Stimulated activated naive CD8-positive, alpha-beta T cell treated with anti-CD3 and anti-CD28 coated beads, Interleukin-15, Interleukin-2, amounts not matched to agents 100 ng/mL and 50 ng/mL, for 24 hours (primary cell): ENCODE measurements around the gene FNBP1.
"Not testable (repeated sequence)": the region's sequence is repeated elsewhere in the genome, so short reads cannot be mapped to it uniquely, and the experiment has no call there.

Source experiments
- H3K27ac Mint-ChIP-seq: one replicate; pipeline ENCODE4 v1.8.0; 2021; ENCODE audit warnings: mild to moderate bottlenecking, mixed read lengths
- H3K27me3 Mint-ChIP-seq: one replicate; pipeline ENCODE4 v1.8.0; 2021; ENCODE audit warnings: mixed read lengths
- H3K36me3 Mint-ChIP-seq: one replicate; pipeline ENCODE4 v1.8.0; 2021; ENCODE audit warnings: low read depth, mixed read lengths
- H3K4me1 Mint-ChIP-seq: one replicate; pipeline ENCODE4 v1.8.0; 2021; ENCODE audit warnings: low read depth, mixed read lengths
- H3K4me3 Mint-ChIP-seq: one replicate; pipeline ENCODE4 v1.8.0; 2021; ENCODE audit warnings: mild to moderate bottlenecking, mixed read lengths
- H3K9me3 Mint-ChIP-seq: one replicate; pipeline ENCODE4 v1.8.0; 2021; ENCODE audit warnings: mixed read lengths

The FNBP1 gene

GRCh38 chr9:129900263-129901027 is 142.5 kb downstream of the FNBP1 start:
- H3K27ac Mint-ChIP-seq: peak overlapping the region; percentile 90
- H3K4me1 Mint-ChIP-seq: peaks cover 67% of the 10 kb centered on the region
- H3K9me3 Mint-ChIP-seq: no peaks in the 10 kb centered on the region
- H3K27me3 Mint-ChIP-seq: no peaks in the 10 kb centered on the region
- no peak overlapping the region for H3K4me3 Mint-ChIP-seq
- peaks cover 92% of the 10 kb centered on the region for H3K36me3 Mint-ChIP-seq

DNA sequence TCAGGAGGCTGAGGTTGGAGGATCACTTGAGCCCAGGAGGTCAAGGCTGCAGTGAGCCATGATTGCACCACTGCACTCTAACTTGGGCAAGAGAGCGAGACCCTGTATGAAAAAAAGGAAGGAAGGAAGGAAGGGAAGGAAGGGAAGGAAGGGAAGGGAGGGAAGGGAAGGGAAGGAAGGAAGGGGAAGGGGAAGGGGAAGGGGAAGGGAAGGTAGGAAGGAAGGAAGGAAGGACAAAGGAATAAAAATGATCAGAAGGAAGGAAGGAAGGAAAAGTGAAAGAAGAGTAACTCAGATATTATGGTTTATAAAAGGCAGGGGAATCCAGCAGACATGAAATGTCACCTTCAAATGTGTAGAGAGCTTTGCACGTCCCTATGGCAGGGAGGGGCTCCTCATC is 143.4 kb downstream of the FNBP1 start:
- Mint-ChIP-seq H3K36me3 (peaks cover 92% of the 10 kb centered on the region), H3K27me3 (no peaks in the 10 kb centered on the region), H3K27ac (peak overlapping the region; percentile 90), H3K4me1 (peaks cover 76% of the 10 kb centered on the region), H3K4me3 (no peak overlapping the region), H3K9me3 (no peaks in the 10 kb centered on the region)

GRCh38 chr9:129898185-129898584 is 144.8 kb downstream of the FNBP1 start:
- Mint-ChIP-seq H3K9me3 (no peaks in the 10 kb centered on the region), H3K27me3 (no peaks in the 10 kb centered on the region), H3K27ac (peak overlapping the region; percentile 60), H3K36me3 (peaks cover 92% of the 10 kb centered on the region), H3K4me3 (no peak overlapping the region), H3K4me1 (peaks cover 90% of the 10 kb centered on the region)

DNA sequence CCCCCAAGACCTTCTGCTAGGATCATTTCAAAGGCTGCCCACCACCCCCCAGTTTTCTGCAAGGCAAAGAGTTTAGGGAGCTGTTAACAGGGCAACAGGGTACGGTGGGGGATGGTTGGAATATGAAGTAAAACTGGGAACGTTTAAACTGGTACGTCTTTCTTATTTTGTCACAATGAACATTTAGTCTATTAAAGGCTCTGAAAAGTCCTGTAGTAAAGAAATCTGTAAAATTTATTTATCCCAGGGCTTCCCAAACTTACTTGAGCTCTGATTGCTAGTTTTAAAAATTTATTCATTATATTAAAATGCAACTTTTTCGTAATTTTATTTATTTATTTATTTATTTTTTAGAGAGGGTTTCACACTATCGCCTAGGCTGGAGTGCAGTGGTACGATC is 145.7 kb downstream of the FNBP1 start:
- peaks cover 93% of the 10 kb centered on the region for H3K4me1 Mint-ChIP-seq
- H3K9me3 Mint-ChIP-seq: no peaks in the 10 kb centered on the region
- H3K27me3 Mint-ChIP-seq: no peaks in the 10 kb centered on the region
- peaks cover 91% of the 10 kb centered on the region for H3K36me3 Mint-ChIP-seq
- H3K4me3 Mint-ChIP-seq: no peak overlapping the region
- peak overlapping the region; percentile 100 for H3K27ac Mint-ChIP-seq

DNA sequence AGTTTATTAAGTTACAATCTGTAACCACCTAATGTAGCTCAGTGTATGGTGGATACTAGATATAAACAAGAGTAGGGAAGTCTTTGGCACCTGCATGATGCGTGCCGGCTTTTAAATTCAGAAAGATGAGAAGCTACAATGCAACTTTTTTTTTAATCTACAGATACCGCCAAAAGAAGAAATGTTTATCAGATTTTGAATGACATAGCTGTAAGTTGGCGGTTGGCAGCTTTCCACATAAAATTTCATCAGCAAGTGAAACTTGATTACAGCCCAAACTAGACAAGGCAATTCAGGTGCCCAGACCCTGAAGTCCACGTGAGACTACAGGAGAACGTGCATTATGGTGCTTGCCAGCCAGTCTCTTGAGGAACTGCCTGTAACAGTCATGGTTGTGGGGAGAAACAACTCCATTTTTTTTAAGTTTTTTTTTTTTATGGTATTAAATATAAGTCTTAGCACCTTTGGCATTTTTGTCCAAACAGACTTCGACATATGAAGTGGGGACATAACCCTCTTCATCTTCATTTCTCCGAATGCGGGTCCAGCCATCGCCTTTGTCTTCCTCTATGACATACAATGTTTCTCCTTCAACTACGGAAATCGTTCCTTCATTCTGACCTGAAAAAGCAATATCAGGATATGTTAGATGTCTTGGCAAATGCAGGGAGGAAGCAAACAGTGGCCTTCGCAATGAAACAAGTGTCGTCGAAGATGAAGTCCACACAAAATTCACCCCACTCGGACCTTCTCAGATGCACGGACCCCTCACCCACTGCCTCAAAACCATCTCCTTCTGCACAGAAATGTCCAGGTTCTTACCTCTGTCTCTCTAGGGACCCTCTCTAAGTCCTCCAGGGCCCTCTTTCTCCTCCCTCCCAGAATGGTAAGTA is 147.4 kb downstream of the FNBP1 start:
- H3K27ac Mint-ChIP-seq: peak overlapping the region; percentile 100
- peaks cover 94% of the 10 kb centered on the region for H3K4me1 Mint-ChIP-seq
- peaks cover 90% of the 10 kb centered on the region for H3K36me3 Mint-ChIP-seq
- peak overlapping the region; percentile 47 for H3K4me3 Mint-ChIP-seq
- H3K9me3 Mint-ChIP-seq: no peaks in the 10 kb centered on the region
- no peaks in the 10 kb centered on the region for H3K27me3 Mint-ChIP-seq

GRCh38 chr9:129894120-129894823 is 148.7 kb downstream of the FNBP1 start:
- H3K36me3 Mint-ChIP-seq: peaks cover 86% of the 10 kb centered on the region
- peak overlapping the region; percentile 100 for H3K27ac Mint-ChIP-seq
- no peaks in the 10 kb centered on the region for H3K27me3 Mint-ChIP-seq
- peaks cover 94% of the 10 kb centered on the region for H3K4me1 Mint-ChIP-seq
- H3K4me3 Mint-ChIP-seq: peak overlapping the region; percentile 47
- no peaks in the 10 kb centered on the region for H3K9me3 Mint-ChIP-seq

GRCh38 chr9:129891569-129891968 is 151.4 kb downstream of the FNBP1 start:
- Mint-ChIP-seq H3K9me3 (no peaks in the 10 kb centered on the region), H3K4me1 (peaks cover 100% of the 10 kb centered on the region), H3K27ac (peak overlapping the region; percentile 100), H3K4me3 (peak overlapping the region; percentile 97), H3K36me3 (peaks cover 83% of the 10 kb centered on the region), H3K27me3 (peaks cover 3% of the 10 kb centered on the region)

DNA sequence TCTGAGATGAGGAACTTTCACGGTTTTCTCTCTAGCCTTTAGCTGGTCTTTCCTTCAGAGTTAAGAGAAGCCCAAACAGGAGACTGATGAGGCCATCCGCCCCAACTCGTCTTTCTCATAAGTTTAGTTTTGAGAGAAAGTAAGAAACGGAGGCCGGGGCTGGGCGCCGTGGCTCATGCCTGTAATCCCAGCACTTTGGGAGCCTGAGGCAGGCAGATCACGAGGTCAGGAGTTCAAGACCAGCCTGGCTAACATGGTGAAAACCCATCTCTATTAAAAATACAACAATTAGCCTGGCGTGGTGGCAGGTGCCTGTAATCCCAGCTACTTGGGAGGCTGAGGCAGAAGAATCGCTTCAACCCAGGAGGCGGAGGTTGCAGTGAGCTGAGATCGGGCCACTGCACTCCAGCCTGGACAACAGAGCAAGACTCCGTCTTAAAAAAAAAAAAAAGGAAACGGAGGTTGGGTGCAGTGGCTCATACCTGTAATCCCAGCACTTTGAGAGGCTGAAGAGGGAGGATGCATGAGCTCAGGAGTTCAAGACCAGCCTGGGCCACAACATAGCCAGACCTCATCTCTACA is 152.2 kb downstream of the FNBP1 start:
- H3K9me3 Mint-ChIP-seq, H3K27me3 Mint-ChIP-seq: not testable (repeated sequence)
- peak overlapping the region; percentile 100 for H3K27ac Mint-ChIP-seq
- peaks cover 100% of the 10 kb centered on the region for H3K4me1 Mint-ChIP-seq
- peaks cover 77% of the 10 kb centered on the region for H3K36me3 Mint-ChIP-seq
- H3K4me3 Mint-ChIP-seq: peak overlapping the region; percentile 97

GRCh38 chr9:129889941-129890717 is 152.9 kb downstream of the FNBP1 start:
- no peaks in the 10 kb centered on the region for H3K9me3 Mint-ChIP-seq
- H3K4me1 Mint-ChIP-seq: peaks cover 100% of the 10 kb centered on the region
- peaks cover 3% of the 10 kb centered on the region for H3K27me3 Mint-ChIP-seq
- peaks cover 76% of the 10 kb centered on the region for H3K36me3 Mint-ChIP-seq
- H3K4me3 Mint-ChIP-seq: peak overlapping the region; percentile 97
- peak overlapping the region; percentile 100 for H3K27ac Mint-ChIP-seq

DNA sequence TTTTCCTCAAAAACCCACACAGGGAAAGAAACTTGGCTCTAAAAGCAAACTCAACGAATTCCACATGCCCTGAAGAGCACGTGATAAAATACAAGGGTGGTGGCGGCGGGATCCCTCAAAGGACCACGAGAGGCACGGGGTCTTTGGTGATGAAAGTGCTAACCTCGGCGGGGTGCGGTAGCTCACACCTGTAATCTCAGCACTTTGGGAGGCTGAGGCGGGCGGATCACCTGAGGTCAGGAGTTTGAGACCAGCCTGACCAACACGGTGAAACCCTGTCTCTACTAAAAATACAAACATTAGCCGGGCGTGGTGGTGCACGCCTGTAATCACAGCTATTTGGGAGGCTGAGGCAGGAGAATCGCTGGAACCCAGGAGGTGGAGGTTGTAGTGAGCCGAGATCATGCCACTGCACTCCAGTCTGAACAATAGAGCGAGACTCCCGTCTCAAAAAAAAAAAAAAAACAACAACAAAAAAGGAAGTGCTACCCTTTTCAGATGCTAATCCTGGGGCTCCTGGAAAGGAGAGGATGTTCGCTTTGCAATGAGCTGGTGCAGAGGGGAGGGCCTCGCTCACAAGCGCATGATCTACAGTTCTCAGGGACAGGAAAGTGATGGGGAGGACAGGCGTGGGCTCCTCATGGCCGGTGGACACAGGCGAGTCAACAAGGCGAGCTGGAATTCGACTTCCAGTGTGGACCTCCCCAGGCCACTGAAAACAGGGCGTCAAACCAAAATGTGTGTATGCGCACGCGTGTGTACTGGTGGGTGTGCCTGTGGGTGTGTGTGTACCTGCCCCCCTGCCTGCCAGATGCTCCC is 153.7 kb downstream of the FNBP1 start:
- peaks cover 3% of the 10 kb centered on the region for H3K27me3 Mint-ChIP-seq

DNA sequence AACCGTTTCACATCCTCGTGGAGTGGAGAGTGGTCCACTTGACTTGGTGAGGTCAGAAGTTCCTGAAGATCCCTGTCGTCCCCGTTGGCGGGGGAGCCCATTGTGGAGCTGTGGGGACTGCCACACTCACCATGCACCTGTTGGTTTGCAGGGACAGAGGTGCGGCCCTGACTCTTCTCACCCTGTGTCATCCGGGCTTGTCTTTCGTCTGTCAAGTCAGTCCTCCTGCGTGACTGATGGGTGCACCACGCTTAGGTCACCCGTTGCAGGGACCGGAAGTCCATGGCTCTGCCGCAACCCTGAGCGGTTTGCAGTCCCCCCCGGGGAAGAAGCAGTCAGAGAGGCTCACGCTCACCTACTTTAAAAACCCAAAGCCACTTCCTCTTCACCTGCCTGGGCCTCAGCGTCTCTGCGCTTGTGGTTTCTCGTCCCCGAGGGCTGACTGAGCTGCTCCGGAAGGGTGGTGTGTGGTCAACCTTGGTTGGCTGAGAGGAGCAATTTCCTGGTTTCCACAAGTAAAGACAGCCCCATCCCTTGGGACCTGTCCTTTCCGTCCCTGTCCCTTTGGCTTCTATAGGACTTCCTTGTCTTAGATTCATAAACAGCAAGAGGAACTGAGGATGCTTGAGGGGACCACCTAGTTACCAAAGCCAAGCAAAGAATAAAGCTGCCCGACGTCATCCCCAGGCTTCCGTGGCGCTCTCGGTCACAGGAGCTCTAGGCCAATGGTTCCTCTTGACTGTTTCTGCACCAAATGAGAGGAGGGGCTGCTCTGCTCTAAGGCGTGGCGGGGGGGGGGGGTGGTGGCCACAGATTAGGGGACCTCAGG is 154.5 kb downstream of the FNBP1 start:
- peaks cover 78% of the 10 kb centered on the region for H3K36me3 Mint-ChIP-seq
- peaks cover 96% of the 10 kb centered on the region for H3K4me1 Mint-ChIP-seq
- H3K27ac Mint-ChIP-seq: peak overlapping the region; percentile 100
- no peaks in the 10 kb centered on the region for H3K9me3 Mint-ChIP-seq
- H3K27me3 Mint-ChIP-seq: peaks cover 3% of the 10 kb centered on the region
- peak overlapping the region; percentile 97 for H3K4me3 Mint-ChIP-seq

More for the DNA sequence above, 153.7 kb downstream of the FNBP1 start:
- Mint-ChIP-seq H3K27ac (peak overlapping the region; percentile 100), H3K36me3 (peaks cover 75% of the 10 kb centered on the region), H3K4me3 (peak overlapping the region; percentile 97), H3K9me3 (no peaks in the 10 kb centered on the region), H3K4me1 (peaks cover 96% of the 10 kb centered on the region)

- Mint-ChIP-seq H3K4me3 (peak overlapping the region; percentile 97), H3K27ac (peak overlapping the region; percentile 100), H3K9me3 (no peaks in the 10 kb centered on the region)
These were observed 155.4 kb downstream of the FNBP1 start for GRCh38 chr9:129887334-129888292.

More at GRCh38 chr9:129887334-129888292, 155.4 kb downstream of the FNBP1 start:
- Mint-ChIP-seq H3K27me3 (peaks cover 3% of the 10 kb centered on the region), H3K36me3 (peaks cover 71% of the 10 kb centered on the region), H3K4me1 (peaks cover 88% of the 10 kb centered on the region)
